Thyroid gland (tissue), 4 donors: ENCODE data around the gene SERPINA5.

Experiments
- POLR2A ChIP-seq, 2 donors: fragments of 450-650 bp; IDR thresholded peaks; one replicate each; pipeline ENCODE4 v1.6.1; 2017; ENCODE audit warnings: antibody characterized with exemption in 2 of 2, mild to moderate bottlenecking in 2 of 2, moderate library complexity in 1 of 2
- TF ChIP-seq, protein P1 (sequence below), 6 experiments: fragments of 200-600 bp in 3 of 6; fragments of 450-650 bp in 3 of 6; sonication (generic) in 3 of 6; IDR thresholded peaks; one replicate each; pipeline ENCODE4 v1.5.1; 2016 to 2019; ENCODE audit warnings: antibody characterized with exemption in 6 of 6, mild to moderate bottlenecking in 2 of 6, inconsistent platforms in 1 of 6, moderate library complexity in 1 of 6

DNA sequence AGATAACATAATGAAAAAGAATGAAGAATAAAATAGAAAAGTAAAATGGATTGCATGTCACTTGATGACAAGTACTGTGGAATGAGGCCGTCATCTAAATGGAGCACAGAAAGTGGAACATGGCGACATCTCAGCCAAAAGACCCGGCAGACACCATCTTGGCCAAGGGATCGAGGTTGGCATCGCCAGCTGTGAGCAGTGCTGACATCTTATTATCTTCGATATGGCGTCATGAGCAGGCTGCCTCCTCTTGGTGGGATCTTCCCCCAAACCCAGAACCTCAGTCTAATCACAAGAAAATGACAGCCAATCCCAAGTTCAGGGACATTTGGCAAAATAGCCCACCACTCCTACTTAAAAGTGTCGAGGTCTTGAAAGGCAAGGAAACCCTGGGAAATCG is 15.1 kb downstream of the SERPINA5 start:
- TF ChIP-seq POLR2A (IDR thresholded peaks at IDR 0.05), result no peak
- TF ChIP-seq, protein P1, sequence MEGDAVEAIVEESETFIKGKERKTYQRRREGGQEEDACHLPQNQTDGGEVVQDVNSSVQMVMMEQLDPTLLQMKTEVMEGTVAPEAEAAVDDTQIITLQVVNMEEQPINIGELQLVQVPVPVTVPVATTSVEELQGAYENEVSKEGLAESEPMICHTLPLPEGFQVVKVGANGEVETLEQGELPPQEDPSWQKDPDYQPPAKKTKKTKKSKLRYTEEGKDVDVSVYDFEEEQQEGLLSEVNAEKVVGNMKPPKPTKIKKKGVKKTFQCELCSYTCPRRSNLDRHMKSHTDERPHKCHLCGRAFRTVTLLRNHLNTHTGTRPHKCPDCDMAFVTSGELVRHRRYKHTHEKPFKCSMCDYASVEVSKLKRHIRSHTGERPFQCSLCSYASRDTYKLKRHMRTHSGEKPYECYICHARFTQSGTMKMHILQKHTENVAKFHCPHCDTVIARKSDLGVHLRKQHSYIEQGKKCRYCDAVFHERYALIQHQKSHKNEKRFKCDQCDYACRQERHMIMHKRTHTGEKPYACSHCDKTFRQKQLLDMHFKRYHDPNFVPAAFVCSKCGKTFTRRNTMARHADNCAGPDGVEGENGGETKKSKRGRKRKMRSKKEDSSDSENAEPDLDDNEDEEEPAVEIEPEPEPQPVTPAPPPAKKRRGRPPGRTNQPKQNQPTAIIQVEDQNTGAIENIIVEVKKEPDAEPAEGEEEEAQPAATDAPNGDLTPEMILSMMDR (IDR thresholded peaks at IDR 0.05), result no peak
